CD4-positive, CD25-positive, alpha-beta regulatory T cell (primary cell): ENCODE measurements around the gene LYPD4. TPM values are rescaled to one million over a fixed set of nuclear protein-coding genes. Genes with fewer than 3 reads are reported as not detected.

ENCODE experiments used
- ATAC-seq, 2 donors: fragments of 150-1000 bp; cut with Tn5 transposase; one replicate each; pipeline ENCODE4 v1.10.0; 2021; ENCODE audit warnings: low read depth in 2 of 2, moderate number of reproducible peaks in 2 of 2, moderate library complexity in 1 of 2
- DNase-seq, 3 donors: peaks; one replicate each; pipeline versions ENCODE4 v3.0.0 to v3.0.0-alpha.2; 2012 to 2022; ENCODE audit warnings: mixed read lengths in 1 of 3
- H3K27ac ChIP-seq: one replicate; pipeline ENCODE4 v1.7.0; 2013; ENCODE audit warnings: mild to moderate bottlenecking, low read length; ENCODE audit not compliant: insufficient read depth, poor library complexity, severe bottlenecking
- H3K27me3 ChIP-seq: one replicate; pipeline ENCODE4 v1.7.0; 2013; ENCODE audit warnings: low read length; ENCODE audit not compliant: control insufficient read depth, insufficient read depth
- H3K36me3 ChIP-seq: one replicate; pipeline ENCODE4 v1.7.0; 2013; ENCODE audit warnings: mild to moderate bottlenecking, low read length, moderate library complexity; ENCODE audit not compliant: control insufficient read depth, insufficient read depth
- H3K4me1 ChIP-seq: 2 replicates; pipeline ENCODE4 v1.7.0; 2013; ENCODE audit warnings: mild to moderate bottlenecking, low read length; ENCODE audit not compliant: insufficient read depth, control insufficient read depth, poor library complexity, severe bottlenecking
- H3K4me3 ChIP-seq: one replicate; pipeline ENCODE4 v1.7.0; 2013; ENCODE audit warnings: low read depth, mild to moderate bottlenecking, low read length, moderate library complexity
- H3K9me3 ChIP-seq, 2 experiments: 1 replicate in 1 of 2; 2 replicates in 1 of 2; pipeline ENCODE4 v1.7.0; 2013; ENCODE audit warnings: low read length in 2 of 2, mild to moderate bottlenecking in 1 of 2, moderate library complexity in 1 of 2; ENCODE audit not compliant: control insufficient read depth in 2 of 2
- H3K27ac Mint-ChIP-seq, 3 donors: one replicate each; pipeline ENCODE4 v1.8.0; 2020 to 2022; ENCODE audit warnings: mild to moderate bottlenecking in 3 of 3, mixed read lengths in 3 of 3, moderate library complexity in 2 of 3
- H3K27me3 Mint-ChIP-seq: one replicate; pipeline ENCODE4 v1.8.0; 2022; ENCODE audit warnings: mild to moderate bottlenecking, mixed read lengths
- H3K36me3 Mint-ChIP-seq: one replicate; pipeline ENCODE4 v1.8.0; 2020; ENCODE audit warnings: mixed read lengths
- H3K4me1 Mint-ChIP-seq, 4 donors: one replicate each; pipeline ENCODE4 v1.8.0; 2020 to 2022; ENCODE audit warnings: mixed read lengths in 4 of 4, mild to moderate bottlenecking in 1 of 4
- H3K4me3 Mint-ChIP-seq, 4 donors: one replicate each; pipeline ENCODE4 v1.8.0; 2020 to 2022; ENCODE audit warnings: mild to moderate bottlenecking in 4 of 4, mixed read lengths in 4 of 4, moderate library complexity in 3 of 4
- H3K9me3 Mint-ChIP-seq, 7 donors: one replicate each; pipeline ENCODE4 v1.8.0; 2020 to 2022; ENCODE audit warnings: mixed read lengths in 7 of 7, mild to moderate bottlenecking in 3 of 7, moderate library complexity in 2 of 7
- polyA plus RNA-seq, 4 donors: library from polyadenylated mRNA; unstranded; fragments of 300-500 nt; fragmentation: Illumina TruSeq; gene quantifications; one replicate each; pipeline ENCODE4 v1.2.3, GENCODE V29; 2021
- total RNA-seq: library from RNA; stranded (reverse); gene quantifications from one replicate; pipeline ENCODE4 v1.2.3, GENCODE V29; 2022

The LYPD4 gene
- total and polyA plus RNA-seq, 5 donors from 2014 or later, result not detected

GRCh38 chr19:41813911-41814310 is 30.6 kb downstream of the LYPD4 start:
- H3K9me3 Mint-ChIP-seq, result no peaks in the 10 kb centered on the region
- H3K27me3 Mint-ChIP-seq, result peaks cover 8% of the 10 kb centered on the region
- ATAC-seq (no peak), DNase-seq (no peak)
- no peaks in the 10 kb centered on the region for H3K9me3 ChIP-seq
- no peaks in the 10 kb centered on the region for H3K4me1 ChIP-seq
- no peaks in the 10 kb centered on the region for H3K36me3 Mint-ChIP-seq
- no peak overlapping the region for H3K4me3 ChIP-seq
- no peaks in the 10 kb centered on the region for H3K36me3 ChIP-seq
- no peak overlapping the region for H3K4me3 Mint-ChIP-seq
- H3K27ac Mint-ChIP-seq, result no peak overlapping the region
- no peaks in the 10 kb centered on the region for H3K27me3 ChIP-seq
- H3K27ac ChIP-seq, result no peak overlapping the region
- peaks cover 0 to 5% (median 0%) of the 10 kb centered on the region in 4 donors for H3K4me1 Mint-ChIP-seq

DNA sequence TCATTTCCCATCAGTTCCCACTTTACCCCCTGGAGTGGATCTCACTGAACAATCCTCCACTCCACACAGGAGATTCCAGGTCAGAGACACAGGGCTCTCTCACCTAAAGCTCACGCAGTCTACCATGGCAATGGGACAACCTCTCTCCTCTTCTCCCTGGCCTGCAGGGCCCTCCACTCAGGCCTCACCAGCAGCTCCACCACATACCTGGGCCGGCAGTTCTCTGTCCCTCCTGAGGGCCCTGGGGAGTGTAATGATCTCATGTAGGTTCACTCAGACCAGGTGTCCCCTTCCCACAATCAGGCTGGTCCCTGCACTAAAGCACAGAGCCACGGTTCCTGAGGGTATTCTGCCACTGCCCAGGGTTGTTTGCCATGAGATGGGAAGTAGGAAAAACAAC is 32.5 kb downstream of the LYPD4 start:
- no peaks in the 10 kb centered on the region for H3K4me1 ChIP-seq
- peaks cover 0 to 5% (median 0%) of the 10 kb centered on the region in 4 donors for H3K4me1 Mint-ChIP-seq
- no peak for DNase-seq

GRCh38 chr19:41811036-41811435 is 33.4 kb downstream of the LYPD4 start:
- ATAC-seq, result peak in 1 of 2 donors; percentile 22
- no peaks in the 10 kb centered on the region for H3K36me3 ChIP-seq
- H3K4me1 ChIP-seq, result no peaks in the 10 kb centered on the region
- no peak overlapping the region for H3K27ac ChIP-seq
- Mint-ChIP-seq H3K4me3 (no peak overlapping the region), H3K27ac (no peak overlapping the region), H3K4me1 (peaks cover 0 to 5% (median 0%) of the 10 kb centered on the region in 4 donors), H3K9me3 (no peaks in the 10 kb centered on the region), H3K36me3 (no peaks in the 10 kb centered on the region), H3K27me3 (no peaks in the 10 kb centered on the region)
- no peak overlapping the region for H3K4me3 ChIP-seq
- no peaks in the 10 kb centered on the region for H3K27me3 ChIP-seq
- H3K9me3 ChIP-seq, result no peaks in the 10 kb centered on the region
- no peak for DNase-seq

More for the DNA sequence above, 32.5 kb downstream of the LYPD4 start:
- H3K27me3 Mint-ChIP-seq, result no peaks in the 10 kb centered on the region
- no peaks in the 10 kb centered on the region for H3K36me3 Mint-ChIP-seq
- Histone ChIP-seq H3K9me3 (no peaks in the 10 kb centered on the region), H3K4me3 (no peak overlapping the region), H3K27me3 (no peaks in the 10 kb centered on the region), H3K36me3 (no peaks in the 10 kb centered on the region), H3K27ac (no peak overlapping the region)
- no peak for ATAC-seq
- no peak overlapping the region for H3K4me3 Mint-ChIP-seq
- no peaks in the 10 kb centered on the region for H3K9me3 Mint-ChIP-seq
- H3K27ac Mint-ChIP-seq, result peak overlapping the region in 1 of 3 donors; percentile 44

DNA sequence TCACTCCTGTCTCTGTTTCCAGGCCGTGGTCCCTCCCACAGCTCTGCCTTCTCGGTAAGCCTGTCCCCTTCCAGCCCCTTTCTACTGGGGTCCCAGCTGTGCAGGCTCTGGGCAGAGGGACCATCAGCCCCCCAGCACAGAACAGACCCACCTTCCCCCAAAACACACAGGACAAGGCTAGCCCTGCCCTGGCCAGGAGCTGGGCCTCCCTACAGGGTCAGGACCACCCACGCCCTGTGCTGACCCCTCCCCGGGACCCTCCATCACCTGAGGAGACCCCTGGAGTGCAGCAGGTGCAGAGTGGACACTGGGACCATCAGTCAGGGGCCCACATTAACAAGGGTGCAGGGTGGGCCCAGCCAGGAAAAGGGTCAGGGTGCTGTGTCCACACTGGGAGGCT is 34.2 kb downstream of the LYPD4 start:
- no peaks in the 10 kb centered on the region for H3K36me3 ChIP-seq
- ATAC-seq (no peak), DNase-seq (no peak)
- H3K36me3 Mint-ChIP-seq, result no peaks in the 10 kb centered on the region
- H3K27ac ChIP-seq, result no peak overlapping the region
- no peaks in the 10 kb centered on the region for H3K9me3 Mint-ChIP-seq
- H3K27ac Mint-ChIP-seq, result no peak overlapping the region
- peaks cover 6% of the 10 kb centered on the region for H3K27me3 Mint-ChIP-seq
- H3K9me3 ChIP-seq, result no peaks in the 10 kb centered on the region
- H3K27me3 ChIP-seq, result no peaks in the 10 kb centered on the region
- no peak overlapping the region for H3K4me3 ChIP-seq
- no peak overlapping the region for H3K4me3 Mint-ChIP-seq
- no peaks in the 10 kb centered on the region for H3K4me1 ChIP-seq
- peaks cover 0 to 11% (median 0%) of the 10 kb centered on the region in 4 donors for H3K4me1 Mint-ChIP-seq

GRCh38 chr19:41808663-41809566 is 35.6 kb downstream of the LYPD4 start:
- H3K4me3 ChIP-seq, result no peak overlapping the region
- H3K27ac Mint-ChIP-seq, result peak overlapping the region in 1 of 3 donors; percentile 79
- H3K36me3 ChIP-seq, result no peaks in the 10 kb centered on the region
- ATAC-seq (no peak), DNase-seq (no peak)
- peaks cover 0 to 14% (median 4%) of the 10 kb centered on the region in 4 donors for H3K4me1 Mint-ChIP-seq
- H3K9me3 ChIP-seq, result no peaks in the 10 kb centered on the region
- no peak overlapping the region for H3K4me3 Mint-ChIP-seq
- H3K36me3 Mint-ChIP-seq, result no peaks in the 10 kb centered on the region
- no peak overlapping the region for H3K27ac ChIP-seq
- H3K9me3 Mint-ChIP-seq, result no peaks in the 10 kb centered on the region
- H3K27me3 Mint-ChIP-seq, result peaks cover 9% of the 10 kb centered on the region
- no peaks in the 10 kb centered on the region for H3K4me1 ChIP-seq
- no peaks in the 10 kb centered on the region for H3K27me3 ChIP-seq

GRCh38 chr19:41807176-41807575 is 37.3 kb downstream of the LYPD4 start:
- Mint-ChIP-seq H3K9me3 (no peaks in the 10 kb centered on the region), H3K27me3 (peaks cover 18% of the 10 kb centered on the region), H3K4me1 (peaks cover 0 to 23% (median 4%) of the 10 kb centered on the region in 4 donors), H3K4me3 (no peak overlapping the region), H3K27ac (no peak overlapping the region), H3K36me3 (no peaks in the 10 kb centered on the region)
- Histone ChIP-seq H3K4me3 (no peak overlapping the region), H3K9me3 (no peaks in the 10 kb centered on the region), H3K4me1 (no peaks in the 10 kb centered on the region), H3K27ac (no peak overlapping the region), H3K27me3 (no peaks in the 10 kb centered on the region), H3K36me3 (no peaks in the 10 kb centered on the region)
- ATAC-seq (no peak), DNase-seq (no peak)

GRCh38 chr19:41804336-41804735 is 40.1 kb downstream of the LYPD4 start:
- H3K4me3 Mint-ChIP-seq, result peak overlapping the region in 1 of 4 donors; percentile 16
- H3K4me3 ChIP-seq, result no peak overlapping the region
- H3K27ac Mint-ChIP-seq, result peak overlapping the region in 1 of 3 donors; percentile 76
- H3K27me3 ChIP-seq, result peaks cover 2% of the 10 kb centered on the region
- H3K36me3 ChIP-seq, result no peaks in the 10 kb centered on the region
- peaks cover 25% of the 10 kb centered on the region for H3K27me3 Mint-ChIP-seq
- H3K9me3 Mint-ChIP-seq, result no peaks in the 10 kb centered on the region
- ATAC-seq (no peak), DNase-seq (no peak)
- peaks cover 0 to 26% (median 4%) of the 10 kb centered on the region in 4 donors for H3K4me1 Mint-ChIP-seq
- H3K36me3 Mint-ChIP-seq, result no peaks in the 10 kb centered on the region
- H3K9me3 ChIP-seq, result no peaks in the 10 kb centered on the region
- H3K27ac ChIP-seq, result no peak overlapping the region
- H3K4me1 ChIP-seq, result no peaks in the 10 kb centered on the region

GRCh38 chr19:41802770-41803169 is 41.7 kb downstream of the LYPD4 start:
- H3K9me3 ChIP-seq, result no peaks in the 10 kb centered on the region
- H3K9me3 Mint-ChIP-seq, result no peaks in the 10 kb centered on the region

More at GRCh38 chr19:41802770-41803169, 41.7 kb downstream of the LYPD4 start:
- H3K36me3 ChIP-seq, result no peaks in the 10 kb centered on the region
- Mint-ChIP-seq H3K4me3 (no peak overlapping the region), H3K4me1 (peaks cover 0 to 26% (median 4%) of the 10 kb centered on the region in 4 donors), H3K27me3 (peaks cover 28% of the 10 kb centered on the region), H3K27ac (no peak overlapping the region), H3K36me3 (no peaks in the 10 kb centered on the region)
- no peaks in the 10 kb centered on the region for H3K4me1 ChIP-seq
- no peak overlapping the region for H3K4me3 ChIP-seq
- H3K27me3 ChIP-seq, result peaks cover 2% of the 10 kb centered on the region
- ATAC-seq (no peak), DNase-seq (no peak)
- no peak overlapping the region for H3K27ac ChIP-seq
